ENCODE results near the gene SLC22A2. TPM values are rescaled to one million over a fixed set of nuclear protein-coding genes. Genes with fewer than 3 reads are reported as not detected.

The SLC22A2 gene
- total and polyA plus RNA-seq, 10 of the 15 experiments (the other 5 are each of a cell fraction or from before 2014, with no cell fraction given), result 0.12 TPM; not detected in 9

DNA sequence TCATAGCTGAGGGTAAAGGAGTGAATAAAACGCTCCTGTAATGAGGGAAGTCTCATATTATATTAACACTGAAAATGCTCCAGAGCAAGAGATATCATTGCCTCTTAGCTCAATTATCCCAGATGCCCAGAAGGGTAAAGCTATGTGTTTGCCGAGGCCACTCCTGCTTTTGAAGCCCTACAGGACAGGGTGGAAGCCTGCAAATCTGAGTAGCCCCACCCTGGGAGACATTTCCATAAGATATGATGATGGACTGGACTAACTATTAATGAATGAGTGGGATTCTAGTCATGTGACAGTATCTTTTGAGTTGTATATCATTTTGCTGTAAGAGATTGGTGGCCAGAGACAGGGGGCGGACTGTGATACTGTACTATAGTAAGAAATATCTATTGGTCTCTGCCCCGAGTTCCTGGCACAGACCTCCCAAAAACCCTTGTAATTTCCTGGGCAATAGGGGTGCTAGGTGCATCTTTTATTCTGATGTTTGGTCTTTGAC, 10.5 kb upstream of the SLC22A2 start (continued):
- TF ChIP-seq, protein P1, sequence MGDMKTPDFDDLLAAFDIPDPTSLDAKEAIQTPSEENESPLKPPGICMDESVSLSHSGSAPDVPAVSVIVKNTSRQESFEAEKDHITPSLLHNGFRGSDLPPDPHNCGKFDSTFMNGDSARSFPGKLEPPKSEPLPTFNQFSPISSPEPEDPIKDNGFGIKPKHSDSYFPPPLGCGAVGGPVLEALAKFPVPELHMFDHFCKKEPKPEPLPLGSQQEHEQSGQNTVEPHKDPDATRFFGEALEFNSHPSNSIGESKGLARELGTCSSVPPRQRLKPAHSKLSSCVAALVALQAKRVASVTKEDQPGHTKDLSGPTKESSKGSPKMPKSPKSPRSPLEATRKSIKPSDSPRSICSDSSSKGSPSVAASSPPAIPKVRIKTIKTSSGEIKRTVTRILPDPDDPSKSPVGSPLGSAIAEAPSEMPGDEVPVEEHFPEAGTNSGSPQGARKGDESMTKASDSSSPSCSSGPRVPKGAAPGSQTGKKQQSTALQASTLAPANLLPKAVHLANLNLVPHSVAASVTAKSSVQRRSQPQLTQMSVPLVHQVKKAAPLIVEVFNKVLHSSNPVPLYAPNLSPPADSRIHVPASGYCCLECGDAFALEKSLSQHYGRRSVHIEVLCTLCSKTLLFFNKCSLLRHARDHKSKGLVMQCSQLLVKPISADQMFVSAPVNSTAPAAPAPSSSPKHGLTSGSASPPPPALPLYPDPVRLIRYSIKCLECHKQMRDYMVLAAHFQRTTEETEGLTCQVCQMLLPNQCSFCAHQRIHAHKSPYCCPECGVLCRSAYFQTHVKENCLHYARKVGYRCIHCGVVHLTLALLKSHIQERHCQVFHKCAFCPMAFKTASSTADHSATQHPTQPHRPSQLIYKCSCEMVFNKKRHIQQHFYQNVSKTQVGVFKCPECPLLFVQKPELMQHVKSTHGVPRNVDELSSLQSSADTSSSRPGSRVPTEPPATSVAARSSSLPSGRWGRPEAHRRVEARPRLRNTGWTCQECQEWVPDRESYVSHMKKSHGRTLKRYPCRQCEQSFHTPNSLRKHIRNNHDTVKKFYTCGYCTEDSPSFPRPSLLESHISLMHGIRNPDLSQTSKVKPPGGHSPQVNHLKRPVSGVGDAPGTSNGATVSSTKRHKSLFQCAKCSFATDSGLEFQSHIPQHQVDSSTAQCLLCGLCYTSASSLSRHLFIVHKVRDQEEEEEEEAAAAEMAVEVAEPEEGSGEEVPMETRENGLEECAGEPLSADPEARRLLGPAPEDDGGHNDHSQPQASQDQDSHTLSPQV (IDR thresholded peaks at IDR 0.05), result no peak
- TF ChIP-seq PAX5 (IDR thresholded peaks at IDR 0.05; ENCODE audit: borderline replicate concordance, low read depth, low read length), result no peak
- TF ChIP-seq, protein P2, sequence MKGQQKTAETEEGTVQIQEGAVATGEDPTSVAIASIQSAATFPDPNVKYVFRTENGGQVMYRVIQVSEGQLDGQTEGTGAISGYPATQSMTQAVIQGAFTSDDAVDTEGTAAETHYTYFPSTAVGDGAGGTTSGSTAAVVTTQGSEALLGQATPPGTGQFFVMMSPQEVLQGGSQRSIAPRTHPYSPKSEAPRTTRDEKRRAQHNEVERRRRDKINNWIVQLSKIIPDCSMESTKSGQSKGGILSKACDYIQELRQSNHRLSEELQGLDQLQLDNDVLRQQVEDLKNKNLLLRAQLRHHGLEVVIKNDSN (IDR thresholded peaks at IDR 0.05; ENCODE audit: borderline replicate concordance, extremely low read length, insufficient read depth, low read depth, low read length), result no peak
- TF ChIP-seq, protein P3, sequence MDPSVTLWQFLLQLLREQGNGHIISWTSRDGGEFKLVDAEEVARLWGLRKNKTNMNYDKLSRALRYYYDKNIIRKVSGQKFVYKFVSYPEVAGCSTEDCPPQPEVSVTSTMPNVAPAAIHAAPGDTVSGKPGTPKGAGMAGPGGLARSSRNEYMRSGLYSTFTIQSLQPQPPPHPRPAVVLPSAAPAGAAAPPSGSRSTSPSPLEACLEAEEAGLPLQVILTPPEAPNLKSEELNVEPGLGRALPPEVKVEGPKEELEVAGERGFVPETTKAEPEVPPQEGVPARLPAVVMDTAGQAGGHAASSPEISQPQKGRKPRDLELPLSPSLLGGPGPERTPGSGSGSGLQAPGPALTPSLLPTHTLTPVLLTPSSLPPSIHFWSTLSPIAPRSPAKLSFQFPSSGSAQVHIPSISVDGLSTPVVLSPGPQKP (IDR thresholded peaks at IDR 0.05; ENCODE audit: low read depth, low read length), result no peak

DNA sequence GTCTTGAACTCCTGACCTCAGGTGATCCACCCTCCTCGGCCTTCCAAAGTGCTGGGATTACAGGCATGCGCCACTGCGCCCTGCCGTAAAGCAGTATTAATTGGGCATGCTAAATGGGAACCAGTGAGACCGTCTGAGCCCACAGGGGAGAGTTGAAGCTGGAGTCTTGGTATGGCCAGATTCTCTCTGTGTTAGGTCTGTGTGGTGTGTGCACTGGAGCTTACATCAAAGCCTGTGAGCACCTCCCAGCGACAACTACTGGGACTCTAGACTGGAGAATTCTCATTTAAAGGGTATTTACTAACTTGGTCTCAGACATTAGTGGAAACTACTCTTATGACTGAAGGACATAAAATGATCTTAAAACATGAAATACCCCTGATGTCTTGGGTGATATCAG, 8.5 kb upstream of the SLC22A2 start:
- FAIRE-seq, result no peak
- Histone ChIP-seq H4K20me1 (ENCODE audit: control insufficient read depth, insufficient read depth) (no peaks in the 10 kb centered on the region), H3K27ac (ENCODE audit: control insufficient read depth, insufficient read depth) (no peak overlapping the region), H2AFZ (ENCODE audit: control insufficient read depth, low read depth, low read length) (no peak overlapping the region), H3K27me3 (replicated peaks in 1 of 2; ENCODE audit: control insufficient read depth in 2 of 2, insufficient read depth in 2 of 2, low read length in 1 of 2) (no peaks in the 10 kb centered on the region; a peak in 1 of 4 replicates), H3K4me1 (ENCODE audit: control insufficient read depth, insufficient read depth, low read length) (peaks cover 7% of the 10 kb centered on the region; the same call in 1 of the 2 replicates), H3K36me3 (ENCODE audit: control insufficient read depth in 2 of 2, insufficient read depth in 2 of 2, low read length in 1 of 2) (no peaks in the 10 kb centered on the region), H3K4me2 (ENCODE audit: control insufficient read depth, insufficient read depth) (no peak overlapping the region), H3K79me2 (ENCODE audit: control insufficient read depth, insufficient read depth, low read length) (no peaks in the 10 kb centered on the region), H3K9me3 (replicated peaks; ENCODE audit: control insufficient read depth, insufficient read depth, low read length) (no peaks in the 10 kb centered on the region), H3K4me3 (no peak overlapping the region), H3K9ac (ENCODE audit: control insufficient read depth, insufficient read depth, low read length) (no peak overlapping the region)
- DNase-seq (ENCODE audit: low read depth, low spot score), result no peak
- in situ Hi-C loops (cut with MboI), result no loop called here
- 78% methylated on average over 6 of the region's 6 CpGs for WGBS (ENCODE audit: insufficient coverage, insufficient replicate concordance, low lambda C conversion rate, missing lambda C conversion rate)
- CTCF ChIA-PET, result no interaction called here
- BruUV-seq (replicated peaks), result no TSS peak
- POLR2A ChIA-PET, result no interaction called here
- intact Hi-C loops (cut with micrococcal nuclease; ENCODE audit: unreplicated experiment), result no loop called here
- no peak for TF ChIP-seq NRF1 (conservative IDR thresholded peaks at IDR 0.05; ENCODE audit: low read depth, low read length)
- peak; percentile 58; the same call in 2 of the 3 replicates for ATAC-seq
- SMC1A ChIA-PET (ENCODE audit: uncharacterized antibody, unreplicated experiment), result no interaction called here
- RAD21 ChIA-PET (ENCODE audit: unreplicated experiment), result no interaction called here

Data from GM12878 (cell line).